Measurements from ENCODE around the gene PCDHGA4. TPM values are rescaled to one million over a fixed set of nuclear protein-coding genes. Genes with fewer than 3 reads are reported as not detected.

The PCDHGA4 gene
- total and polyA plus RNA-seq, 3 donors from 2014 or later = 1.9 to 21.0 (median 14.2) TPM

DNA sequence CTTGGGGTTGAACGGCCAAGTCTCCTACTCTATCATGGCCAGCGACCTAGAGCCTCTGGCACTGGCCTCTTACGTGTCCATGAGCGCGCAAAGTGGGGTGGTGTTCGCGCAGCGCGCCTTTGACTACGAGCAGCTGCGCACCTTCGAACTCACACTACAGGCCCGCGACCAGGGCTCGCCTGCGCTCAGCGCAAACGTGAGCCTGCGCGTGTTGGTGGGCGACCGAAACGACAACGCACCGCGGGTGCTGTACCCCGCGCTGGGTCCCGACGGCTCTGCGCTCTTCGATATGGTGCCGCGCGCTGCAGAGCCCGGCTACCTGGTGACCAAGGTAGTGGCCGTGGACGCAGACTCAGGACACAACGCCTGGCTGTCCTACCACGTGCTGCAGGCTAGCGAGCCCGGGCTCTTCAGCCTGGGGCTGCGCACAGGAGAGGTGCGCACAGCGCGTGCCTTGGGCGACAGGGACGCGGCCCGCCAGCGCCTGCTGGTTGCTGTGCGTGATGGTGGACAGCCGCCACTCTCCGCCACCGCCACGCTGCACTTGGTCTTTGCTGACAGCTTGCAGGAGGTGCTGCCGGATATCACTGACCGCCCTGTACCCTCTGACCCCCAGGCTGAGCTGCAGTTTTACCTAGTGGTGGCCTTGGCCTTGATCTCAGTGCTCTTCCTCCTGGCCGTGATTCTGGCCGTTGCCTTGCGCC is 44.9 kb downstream of the PCDHGA4 start:
- TF ChIP-seq, protein P1, sequence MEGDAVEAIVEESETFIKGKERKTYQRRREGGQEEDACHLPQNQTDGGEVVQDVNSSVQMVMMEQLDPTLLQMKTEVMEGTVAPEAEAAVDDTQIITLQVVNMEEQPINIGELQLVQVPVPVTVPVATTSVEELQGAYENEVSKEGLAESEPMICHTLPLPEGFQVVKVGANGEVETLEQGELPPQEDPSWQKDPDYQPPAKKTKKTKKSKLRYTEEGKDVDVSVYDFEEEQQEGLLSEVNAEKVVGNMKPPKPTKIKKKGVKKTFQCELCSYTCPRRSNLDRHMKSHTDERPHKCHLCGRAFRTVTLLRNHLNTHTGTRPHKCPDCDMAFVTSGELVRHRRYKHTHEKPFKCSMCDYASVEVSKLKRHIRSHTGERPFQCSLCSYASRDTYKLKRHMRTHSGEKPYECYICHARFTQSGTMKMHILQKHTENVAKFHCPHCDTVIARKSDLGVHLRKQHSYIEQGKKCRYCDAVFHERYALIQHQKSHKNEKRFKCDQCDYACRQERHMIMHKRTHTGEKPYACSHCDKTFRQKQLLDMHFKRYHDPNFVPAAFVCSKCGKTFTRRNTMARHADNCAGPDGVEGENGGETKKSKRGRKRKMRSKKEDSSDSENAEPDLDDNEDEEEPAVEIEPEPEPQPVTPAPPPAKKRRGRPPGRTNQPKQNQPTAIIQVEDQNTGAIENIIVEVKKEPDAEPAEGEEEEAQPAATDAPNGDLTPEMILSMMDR (IDR thresholded peaks at IDR 0.05) = no peak
- TF ChIP-seq POLR2A (IDR thresholded peaks at IDR 0.05) = no peak
- Histone ChIP-seq H3K27ac (no peak overlapping the region), H3K4me1 (no peaks in the 10 kb centered on the region), H3K27me3 (no peaks in the 10 kb centered on the region), H3K9me3 (no peaks in the 10 kb centered on the region), H3K4me3 (peak overlapping the region in 1 of 2 donors; percentile 7), H3K36me3 (ENCODE audit: low read depth, missing control alignments) (no peaks in the 10 kb centered on the region)
- 19 to 35% methylated on average over 4 to 55 of the region's 61 CpGs for WGBS, 2 donors
- no peak for DNase-seq
- intact Hi-C loops (cut with DNase I; ENCODE audit: low total_unique reads) = no loop called here

DNA sequence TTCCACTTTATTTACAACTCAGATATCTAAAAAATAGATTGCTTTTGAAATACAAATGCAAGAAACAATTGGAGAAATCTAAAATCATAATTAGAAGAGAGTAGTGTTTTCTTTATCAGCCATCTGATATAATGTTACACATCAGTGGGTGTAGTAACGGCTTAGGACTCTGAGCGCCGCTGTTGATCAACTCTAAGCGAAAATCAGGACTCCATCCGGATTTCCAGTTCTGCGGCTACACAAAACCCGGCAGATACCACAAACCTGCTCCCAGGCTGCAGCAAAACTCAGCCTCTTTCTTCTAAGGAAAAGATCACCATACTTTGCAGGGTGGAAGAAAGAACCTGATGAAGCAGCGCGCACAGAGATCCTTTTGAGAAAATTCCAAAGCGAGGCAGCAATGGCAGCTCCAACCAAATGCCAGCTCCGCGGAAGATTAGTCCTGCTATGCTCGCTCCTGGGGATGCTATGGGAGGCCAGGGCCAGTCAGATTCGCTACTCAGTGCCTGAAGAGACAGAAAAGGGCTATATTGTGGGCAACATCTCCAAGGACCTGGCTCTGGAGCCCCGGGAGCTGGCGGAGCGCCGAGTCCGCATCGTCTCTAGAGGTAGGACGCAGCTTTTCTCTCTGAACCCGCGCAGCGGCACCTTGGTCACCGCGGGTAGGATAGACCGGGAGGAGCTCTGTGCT is 47.9 kb downstream of the PCDHGA4 start, which contains the start of gene PCDHGA9:
Gene PCDHGA9 (plus strand): TSS at position 226 of the 691 bp plus-strand sequence. CDS start 175 bp downstream, at position 401.
- Histone ChIP-seq H3K4me3 (peak within 1 kb of the TSS in 1 of 2 donors; percentile 0), H3K4me1 (no peaks in the 10 kb centered on the region), H3K9me3 (no peaks in the 10 kb centered on the region), H3K27ac (no peak within 1 kb of the TSS), H3K36me3 (ENCODE audit: low read depth, missing control alignments) (no peaks in the 10 kb centered on the region), H3K27me3 (no peaks in the 10 kb centered on the region)
- intact Hi-C loops (cut with DNase I; ENCODE audit: low total_unique reads) = no loop called here
- no peak for DNase-seq
- TF ChIP-seq, protein P1 (IDR thresholded peaks at IDR 0.05) = peak in 1 of 3 experiments; percentile 9
- TF ChIP-seq POLR2A (IDR thresholded peaks at IDR 0.05) = no peak
- WGBS, 2 donors = 6 to 14% methylated on average over 16 to 27 of the region's 27 CpGs

DNA sequence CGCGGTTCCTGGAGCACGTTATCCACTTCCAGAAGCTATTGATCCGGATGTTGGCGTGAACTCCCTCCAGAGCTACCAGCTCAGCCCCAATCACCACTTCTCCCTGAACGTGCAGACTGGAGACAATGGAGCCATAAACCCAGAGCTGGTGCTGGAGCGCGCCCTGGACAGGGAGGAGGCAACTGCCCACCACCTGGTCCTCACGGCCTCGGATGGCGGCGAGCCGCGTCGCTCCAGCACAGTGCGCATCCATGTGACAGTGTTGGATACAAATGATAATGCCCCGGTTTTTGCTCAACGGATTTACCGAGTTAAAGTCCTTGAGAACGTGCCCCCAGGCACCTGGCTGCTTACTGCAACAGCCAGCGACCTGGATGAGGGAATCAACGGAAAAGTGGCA is 48.6 kb downstream of the PCDHGA4 start:
- peak overlapping the region in 1 of 2 donors; percentile 0 for H3K4me3 ChIP-seq
- intact Hi-C loops (cut with DNase I; ENCODE audit: low total_unique reads) = no loop called here
- no peaks in the 10 kb centered on the region for H3K4me1 ChIP-seq
- H3K9me3 ChIP-seq = no peaks in the 10 kb centered on the region
- WGBS, 2 donors = 20 to 26% methylated on average over 22 of the region's 22 CpGs
- DNase-seq = no peak
- H3K27ac ChIP-seq = no peak overlapping the region
- TF ChIP-seq POLR2A (IDR thresholded peaks at IDR 0.05) = no peak
- TF ChIP-seq, protein P1 (IDR thresholded peaks at IDR 0.05) = no peak
- no peaks in the 10 kb centered on the region for H3K27me3 ChIP-seq
- H3K36me3 ChIP-seq (ENCODE audit: low read depth, missing control alignments) = no peaks in the 10 kb centered on the region

Other genes starting within 250 kb of the PCDHGA4 start
Only the 30 nearest of the 36 such genes appear.
- 1 to 10 TPM; 5.7 to 8.7 TPM for gene PCDHB9, start 167.9 kb upstream of the PCDHGA4 start, total RNA-seq
- gene PCDHB9, start 167.9 kb upstream of the PCDHGA4 start, polyA plus RNA-seq (ENCODE audit: insufficient read depth, low read depth, low replicate concordance) = 4.8 TPM
- gene PCDHB10, start 162.7 kb upstream of the PCDHGA4 start, total RNA-seq = 1 to 10 TPM; 4.0 to 4.9 TPM
- 1.5 TPM for gene PCDHB10, start 162.7 kb upstream of the PCDHGA4 start, polyA plus RNA-seq (ENCODE audit: insufficient read depth, low read depth, low replicate concordance)
- 1 to 10 TPM; 4.0 to 4.2 TPM for gene PCDHB11, start 155.4 kb upstream of the PCDHGA4 start, total RNA-seq
- 0.63 TPM for gene PCDHB11, start 155.4 kb upstream of the PCDHGA4 start, polyA plus RNA-seq (ENCODE audit: insufficient read depth, low read depth, low replicate concordance)
- 1 to 10 TPM; 6.1 to 6.5 TPM for gene PCDHB12, start 146.3 kb upstream of the PCDHGA4 start, total RNA-seq
- 1.4 TPM for gene PCDHB12, start 146.3 kb upstream of the PCDHGA4 start, polyA plus RNA-seq (ENCODE audit: insufficient read depth, low read depth, low replicate concordance)
- gene PCDHB13, start 141.1 kb upstream of the PCDHGA4 start, total RNA-seq = 1 to 10 TPM; 8.6 to 9.3 TPM
- 2.6 TPM for gene PCDHB13, start 141.1 kb upstream of the PCDHGA4 start, polyA plus RNA-seq (ENCODE audit: insufficient read depth, low read depth, low replicate concordance)
- gene PCDHB14, start 131.7 kb upstream of the PCDHGA4 start, total RNA-seq = 1 to 10 TPM; 7.9 to 8.0 TPM
- 2.7 TPM for gene PCDHB14, start 131.7 kb upstream of the PCDHGA4 start, polyA plus RNA-seq (ENCODE audit: insufficient read depth, low read depth, low replicate concordance)
- 10 to 100 TPM; 22.1 to 27.6 TPM for gene PCDHB15, start 109.6 kb upstream of the PCDHGA4 start, total RNA-seq
- 10.3 TPM for gene PCDHB15, start 109.6 kb upstream of the PCDHGA4 start, polyA plus RNA-seq (ENCODE audit: insufficient read depth, low read depth, low replicate concordance)
- 1 to 10 TPM; 4.0 to 4.4 TPM for gene SLC25A2, start 51.0 kb upstream of the PCDHGA4 start, total RNA-seq
- 15.9 TPM for gene SLC25A2, start 51.0 kb upstream of the PCDHGA4 start, polyA plus RNA-seq (ENCODE audit: insufficient read depth, low read depth, low replicate concordance)
- 100 to 1,000 TPM; 112 to 131 TPM for gene TAF7, start 34.2 kb upstream of the PCDHGA4 start, total RNA-seq
- gene TAF7, start 34.2 kb upstream of the PCDHGA4 start, polyA plus RNA-seq (ENCODE audit: insufficient read depth, low read depth, low replicate concordance) = 137 TPM
- 10 to 100 TPM in 1 of 2 donors, 1 to 10 TPM in 1; 8.7 to 13.1 TPM for gene PCDHGA1, start 24.5 kb upstream of the PCDHGA4 start, total RNA-seq
- gene PCDHGA1, start 24.5 kb upstream of the PCDHGA4 start, polyA plus RNA-seq (ENCODE audit: insufficient read depth, low read depth, low replicate concordance) = 1.6 TPM
- 10 to 100 TPM; 19.4 to 31.0 TPM for gene PCDHGA2, start 16.3 kb upstream of the PCDHGA4 start, total RNA-seq
- gene PCDHGA2, start 16.3 kb upstream of the PCDHGA4 start, polyA plus RNA-seq (ENCODE audit: insufficient read depth, low read depth, low replicate concordance) = 5.6 TPM
- 10 to 100 TPM; 19.3 to 31.8 TPM for gene PCDHGA3, start 11.2 kb upstream of the PCDHGA4 start, total RNA-seq
- gene PCDHGA3, start 11.2 kb upstream of the PCDHGA4 start, polyA plus RNA-seq (ENCODE audit: insufficient read depth, low read depth, low replicate concordance) = 4.4 TPM
- gene PCDHGB1, start 4.9 kb upstream of the PCDHGA4 start, total RNA-seq = 10 to 100 TPM; 12.5 to 16.4 TPM
- gene PCDHGB1, start 4.9 kb upstream of the PCDHGA4 start, polyA plus RNA-seq (ENCODE audit: insufficient read depth, low read depth, low replicate concordance) = 0.92 TPM
- gene PCDHGB2, start 5.0 kb downstream of the PCDHGA4 start, total RNA-seq = 10 to 100 TPM; 16.6 to 20.4 TPM
- 1.5 TPM for gene PCDHGB2, start 5.0 kb downstream of the PCDHGA4 start, polyA plus RNA-seq (ENCODE audit: insufficient read depth, low read depth, low replicate concordance)
- gene PCDHGA5, start 9.1 kb downstream of the PCDHGA4 start, total RNA-seq = 10 to 100 TPM in 1 of 2 donors, 1 to 10 TPM in 1; 9.4 to 12.2 TPM
- gene PCDHGA5, start 9.1 kb downstream of the PCDHGA4 start, polyA plus RNA-seq (ENCODE audit: insufficient read depth, low read depth, low replicate concordance) = 1.5 TPM
- 10 to 100 TPM; 11.3 to 17.1 TPM for gene PCDHGB3, start 15.2 kb downstream of the PCDHGA4 start, total RNA-seq
- gene PCDHGB3, start 15.2 kb downstream of the PCDHGA4 start, polyA plus RNA-seq (ENCODE audit: insufficient read depth, low read depth, low replicate concordance) = 0.74 TPM
- 10 to 100 TPM in 1 of 2 donors, 1 to 10 TPM in 1; 9.7 to 13.4 TPM for gene PCDHGA6, start 18.9 kb downstream of the PCDHGA4 start, total RNA-seq
- gene PCDHGA6, start 18.9 kb downstream of the PCDHGA4 start, polyA plus RNA-seq (ENCODE audit: insufficient read depth, low read depth, low replicate concordance) = 1.8 TPM
- 10 to 100 TPM; 11.1 to 12.7 TPM for gene PCDHGA7, start 27.7 kb downstream of the PCDHGA4 start, total RNA-seq
- gene PCDHGA7, start 27.7 kb downstream of the PCDHGA4 start, polyA plus RNA-seq (ENCODE audit: insufficient read depth, low read depth, low replicate concordance) = 1.6 TPM
- gene PCDHGB4, start 32.7 kb downstream of the PCDHGA4 start, total RNA-seq = 10 to 100 TPM; 11.3 to 13.3 TPM
- gene PCDHGB4, start 32.7 kb downstream of the PCDHGA4 start, polyA plus RNA-seq (ENCODE audit: insufficient read depth, low read depth, low replicate concordance) = 1.0 TPM
- gene PCDHGA8, start 37.6 kb downstream of the PCDHGA4 start, total RNA-seq = 1 to 10 TPM; 8.2 TPM
- gene PCDHGA8, start 37.6 kb downstream of the PCDHGA4 start, polyA plus RNA-seq (ENCODE audit: insufficient read depth, low read depth, low replicate concordance) = 0.15 TPM
- 10 to 100 TPM; 28.3 to 36.4 TPM for gene PCDHGB5, start 42.9 kb downstream of the PCDHGA4 start, total RNA-seq
- gene PCDHGB5, start 42.9 kb downstream of the PCDHGA4 start, polyA plus RNA-seq (ENCODE audit: insufficient read depth, low read depth, low replicate concordance) = 4.5 TPM
- gene PCDHGA9, start 47.8 kb downstream of the PCDHGA4 start, total RNA-seq = 10 to 100 TPM; 13.0 to 13.1 TPM
- gene PCDHGA9, start 47.8 kb downstream of the PCDHGA4 start, polyA plus RNA-seq (ENCODE audit: insufficient read depth, low read depth, low replicate concordance) = 1.1 TPM
- gene PCDHGB6, start 53.0 kb downstream of the PCDHGA4 start, total RNA-seq = 10 to 100 TPM in 1 of 2 donors, 1 to 10 TPM in 1; 9.9 to 12.6 TPM
- 2.1 TPM for gene PCDHGB6, start 53.0 kb downstream of the PCDHGA4 start, polyA plus RNA-seq (ENCODE audit: insufficient read depth, low read depth, low replicate concordance)
- gene PCDHGA10, start 58.0 kb downstream of the PCDHGA4 start, total RNA-seq = 10 to 100 TPM; 11.3 to 11.7 TPM
- 1.2 TPM for gene PCDHGA10, start 58.0 kb downstream of the PCDHGA4 start, polyA plus RNA-seq (ENCODE audit: insufficient read depth, low read depth, low replicate concordance)
- 10 to 100 TPM; 15.3 to 18.1 TPM for gene PCDHGB7, start 62.7 kb downstream of the PCDHGA4 start, total RNA-seq
- gene PCDHGB7, start 62.7 kb downstream of the PCDHGA4 start, polyA plus RNA-seq (ENCODE audit: insufficient read depth, low read depth, low replicate concordance) = 6.6 TPM
- gene PCDHGA11, start 66.0 kb downstream of the PCDHGA4 start, total RNA-seq = 1 to 10 TPM; 8.4 to 9.1 TPM
- 0.83 TPM for gene PCDHGA11, start 66.0 kb downstream of the PCDHGA4 start, polyA plus RNA-seq (ENCODE audit: insufficient read depth, low read depth, low replicate concordance)
- 10 to 100 TPM; 10.3 to 11.3 TPM for gene PCDHGA12, start 75.5 kb downstream of the PCDHGA4 start, total RNA-seq
- 2.7 TPM for gene PCDHGA12, start 75.5 kb downstream of the PCDHGA4 start, polyA plus RNA-seq (ENCODE audit: insufficient read depth, low read depth, low replicate concordance)
- 10 to 100 TPM; 14.5 to 29.4 TPM for gene PCDHGC3, start 120.9 kb downstream of the PCDHGA4 start, total RNA-seq
- 61.1 TPM for gene PCDHGC3, start 120.9 kb downstream of the PCDHGA4 start, polyA plus RNA-seq (ENCODE audit: insufficient read depth, low read depth, low replicate concordance)
- gene PCDHGC4, start 130.0 kb downstream of the PCDHGA4 start, total RNA-seq = 1 to 10 TPM; 6.1 TPM
- gene PCDHGC4, start 130.0 kb downstream of the PCDHGA4 start, polyA plus RNA-seq (ENCODE audit: insufficient read depth, low read depth, low replicate concordance) = 0.57 TPM
- gene PCDHGC5, start 134.1 kb downstream of the PCDHGA4 start, total RNA-seq = 1 to 10 TPM; 4.9 to 5.4 TPM
- gene PCDHGC5, start 134.1 kb downstream of the PCDHGA4 start, polyA plus RNA-seq (ENCODE audit: insufficient read depth, low read depth, low replicate concordance) = 0.50 TPM

All from testis (tissue), 3 donors.